H54 (cell line): ENCODE results near the gene NXPH3.

Experiments used
- DNase-seq: peaks from one replicate; pipeline ENCODE4 v3.0.0; 2011; ENCODE audit warnings: low spot score, mixed read lengths; ENCODE audit not compliant: insufficient read length
- FAIRE-seq: peaks from 3 replicates; lab custom pipeline; 2011; peaks lifted over from hg19 to GRCh38; lab: Jason Lieb, UNC
- POLR2A ChIP-seq: IDR thresholded peaks from 2 replicates; pipeline ENCODE4 v1.6.1; 2011; ENCODE audit warnings: low read depth, mild to moderate bottlenecking, low read length

NXPH3 gene

GRCh38 chr17:49575679-49576087 lies at the start of gene NXPH3:
Gene NXPH3 (plus strand): TSS chr17:49575871. CDS start chr17:49576220, 349 bp downstream.
- FAIRE-seq (no peak), DNase-seq (peak; percentile 68)
- no peak for TF ChIP-seq POLR2A

- no peak for FAIRE-seq
- no peak for TF ChIP-seq POLR2A
Measured at GRCh38 chr17:49527927-49528651, 47.6 kb upstream of the NXPH3 start.

GRCh38 chr17:49528966-49529365 lies 46.7 kb upstream of the NXPH3 start:
- FAIRE-seq (no peak), DNase-seq (no peak)
- TF ChIP-seq POLR2A: no peak

More at GRCh38 chr17:49527927-49528651, 47.6 kb upstream of the NXPH3 start:
- no peak for DNase-seq

GRCh38 chr17:49530118-49530517 lies 45.6 kb upstream of the NXPH3 start:
- no peak for FAIRE-seq
- TF ChIP-seq POLR2A: no peak
- DNase-seq: no peak

- no peak for TF ChIP-seq POLR2A
- DNase-seq: no peak
- no peak for FAIRE-seq
Measured at GRCh38 chr17:49543860-49544259, 31.8 kb upstream of the NXPH3 start.

GRCh38 chr17:49545007-49545660 lies 30.5 kb upstream of the NXPH3 start:
- FAIRE-seq: no peak
- TF ChIP-seq POLR2A: no peak
- no peak for DNase-seq

GRCh38 chr17:49545806-49546545 lies 29.7 kb upstream of the NXPH3 start:
- no peak for DNase-seq
- no peak for FAIRE-seq
- TF ChIP-seq POLR2A: no peak

- FAIRE-seq: no peak
Measured at GRCh38 chr17:49546546-49547535, 28.8 kb upstream of the NXPH3 start.

GRCh38 chr17:49547566-49547965 lies 28.1 kb upstream of the NXPH3 start:
- DNase-seq: no peak
- no peak for TF ChIP-seq POLR2A
- FAIRE-seq: no peak

More at GRCh38 chr17:49546546-49547535, 28.8 kb upstream of the NXPH3 start:
- TF ChIP-seq POLR2A: no peak
- no peak for DNase-seq

GRCh38 chr17:49548051-49548505 lies 27.6 kb upstream of the NXPH3 start:
- no peak for FAIRE-seq
- no peak for TF ChIP-seq POLR2A

GRCh38 chr17:49548506-49549310 lies 27.0 kb upstream of the NXPH3 start:
- FAIRE-seq (no peak), DNase-seq (no peak)
- TF ChIP-seq POLR2A: no peak

More at GRCh38 chr17:49548051-49548505, 27.6 kb upstream of the NXPH3 start:
- no peak for DNase-seq

GRCh38 chr17:49549311-49549605 lies 26.4 kb upstream of the NXPH3 start:
- FAIRE-seq (no peak), DNase-seq (no peak)
- no peak for TF ChIP-seq POLR2A
